Measurements from ENCODE around the gene GDA. TPM values are rescaled to one million over a fixed set of nuclear protein-coding genes. Genes with fewer than 3 reads are reported as not detected.

GDA gene
- total and polyA plus RNA-seq, 2 of the 4 experiments (the other 2 are of a cell fraction) = not detected

DNA sequence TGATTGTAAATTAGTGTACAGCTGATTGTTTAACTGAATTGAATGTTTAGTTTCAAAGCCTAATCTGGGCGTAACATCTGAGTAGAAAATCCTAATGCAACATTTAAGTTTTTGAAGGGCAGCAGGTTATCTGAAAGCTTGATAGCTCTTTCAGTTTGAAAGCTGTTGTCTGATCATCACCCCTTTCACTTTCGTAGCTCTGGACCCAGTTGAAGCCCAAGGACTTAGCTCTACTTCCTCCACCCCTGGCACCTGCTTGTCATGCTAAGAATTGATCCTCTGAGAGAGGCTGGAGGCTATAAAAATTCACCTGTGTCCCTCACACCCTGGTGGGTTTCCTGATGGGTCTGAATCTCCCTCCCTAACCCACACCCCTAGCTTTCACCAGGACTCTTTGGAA is 129.7 kb downstream of the GDA start:
- no peaks in the 10 kb centered on the region for H3K79me1 ChIP-seq (ENCODE audit: low read depth in 1 of 2, low read length in 2 of 2)
- dilution Hi-C loops (cut with HindIII; ENCODE audit: low sequenced_read_pairs, unreplicated experiment) (no loop called here), in situ Hi-C loops (cut with MboI; ENCODE audit: low sequenced_read_pairs) (no loop called here), intact Hi-C loops (cut with micrococcal nuclease) (no loop called here)
- no peak overlapping the region for H3K56ac ChIP-seq (ENCODE audit: extremely low read depth, insufficient read depth, low read length)
- H2AK9ac ChIP-seq (replicated peaks; ENCODE audit: low read depth, low read length, poor library complexity) = no peak overlapping the region
- H3K9me3 ChIP-seq (ENCODE audit: control insufficient read depth, insufficient read depth, low read length) = 0 out of 2 replicates have a peak, but pooled peaks cover 4% of the 10 kb centered on the region
- ChIA-PET CTCF (interaction anchor here (0.9 kb wide), 1 partner anchor 543 kb away, joined by 6 read pairs; no protein-coding TSS in a partner anchor), POLR2A (ENCODE audit: unreplicated experiment) (no interaction called here)
- BruUV-seq (replicated peaks) = no TSS peak
- H3K27me3 ChIP-seq (ENCODE audit: control insufficient read depth, insufficient read depth, low read length) = peaks cover 15% of the 10 kb centered on the region
- no peak overlapping the region for H3K9ac ChIP-seq (ENCODE audit: low read depth, low read length)
- H2AFZ ChIP-seq (replicated peaks; ENCODE audit: low read length, poor library complexity) = no peak overlapping the region
- H2BK15ac ChIP-seq (ENCODE audit: low read depth, low read length) = no peak overlapping the region
- no peak overlapping the region for H2BK120ac ChIP-seq (ENCODE audit: low read depth, low read length)
- no peak overlapping the region for H3K27ac ChIP-seq (ENCODE audit: insufficient read depth, low read length)
- H2AK5ac ChIP-seq (ENCODE audit: low read depth, low read length) = no peak overlapping the region
- no peak overlapping the region for H3K4me3 ChIP-seq (ENCODE audit: insufficient read depth, low read depth, low read length)
- H4K5ac ChIP-seq (ENCODE audit: low read depth, low read length) = no peak overlapping the region
- no peak overlapping the region for H3K4ac ChIP-seq (ENCODE audit: low read depth, low read length)
- no peak overlapping the region for H3K23ac ChIP-seq (ENCODE audit: low read depth, low read length)
- no peaks in the 10 kb centered on the region for H3K4me1 ChIP-seq (ENCODE audit: control insufficient read depth, insufficient read depth, low read length)
- no peak overlapping the region for H3K18ac ChIP-seq (ENCODE audit: low read depth, low read length)
- no peaks in the 10 kb centered on the region for H3K9me1 ChIP-seq (ENCODE audit: insufficient read depth, low read length)
- H4K91ac ChIP-seq (ENCODE audit: insufficient read depth, low read depth, low read length) = no peak overlapping the region
- no peak overlapping the region for H3K4me2 ChIP-seq (ENCODE audit: low read depth, low read length)
- no peak overlapping the region for H2BK5ac ChIP-seq (ENCODE audit: low read depth, low read length, poor library complexity, severe bottlenecking)
- no peaks in the 10 kb centered on the region for H4K20me1 ChIP-seq (ENCODE audit: insufficient read depth, low read length)
- no peak overlapping the region for H4K8ac ChIP-seq (ENCODE audit: low read depth in 2 of 2, low read length in 2 of 2)
- H3K14ac ChIP-seq (replicated peaks; ENCODE audit: low read depth, low read length) = no peak overlapping the region
- no peaks in the 10 kb centered on the region for H3K36me3 ChIP-seq (ENCODE audit: control insufficient read depth, insufficient read depth, low read length)
- WGBS, 2 experiments (ENCODE audit: extremely low coverage in 2 of 2, insufficient read length in 1 of 2) = 80% methylated on average over 1 of the region's 2 CpGs; no CpG with 5 or more reads in 1 of the 2 experiments
- TF ChIP-seq RFX5 (IDR thresholded peaks at IDR 0.05; ENCODE audit: low read depth, low read length) = no peak
- no peak for TF ChIP-seq CHD1 (IDR thresholded peaks at IDR 0.05; ENCODE audit: low read depth, low read length)
- TF ChIP-seq, protein P1, sequence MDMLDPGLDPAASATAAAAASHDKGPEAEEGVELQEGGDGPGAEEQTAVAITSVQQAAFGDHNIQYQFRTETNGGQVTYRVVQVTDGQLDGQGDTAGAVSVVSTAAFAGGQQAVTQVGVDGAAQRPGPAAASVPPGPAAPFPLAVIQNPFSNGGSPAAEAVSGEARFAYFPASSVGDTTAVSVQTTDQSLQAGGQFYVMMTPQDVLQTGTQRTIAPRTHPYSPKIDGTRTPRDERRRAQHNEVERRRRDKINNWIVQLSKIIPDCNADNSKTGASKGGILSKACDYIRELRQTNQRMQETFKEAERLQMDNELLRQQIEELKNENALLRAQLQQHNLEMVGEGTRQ (IDR thresholded peaks at IDR 0.05; ENCODE audit: low read depth, low read length) = no peak
- TF ChIP-seq RAD21 (IDR thresholded peaks at IDR 0.05; ENCODE audit: low read length) = no peak
- TF ChIP-seq, protein P2, sequence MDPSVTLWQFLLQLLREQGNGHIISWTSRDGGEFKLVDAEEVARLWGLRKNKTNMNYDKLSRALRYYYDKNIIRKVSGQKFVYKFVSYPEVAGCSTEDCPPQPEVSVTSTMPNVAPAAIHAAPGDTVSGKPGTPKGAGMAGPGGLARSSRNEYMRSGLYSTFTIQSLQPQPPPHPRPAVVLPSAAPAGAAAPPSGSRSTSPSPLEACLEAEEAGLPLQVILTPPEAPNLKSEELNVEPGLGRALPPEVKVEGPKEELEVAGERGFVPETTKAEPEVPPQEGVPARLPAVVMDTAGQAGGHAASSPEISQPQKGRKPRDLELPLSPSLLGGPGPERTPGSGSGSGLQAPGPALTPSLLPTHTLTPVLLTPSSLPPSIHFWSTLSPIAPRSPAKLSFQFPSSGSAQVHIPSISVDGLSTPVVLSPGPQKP (IDR thresholded peaks at IDR 0.05; ENCODE audit: borderline replicate concordance, low read depth, low read length) = no peak
- TF ChIP-seq RCOR1 (IDR thresholded peaks at IDR 0.05; ENCODE audit: insufficient replicate concordance, low read length) = no peak
- TF ChIP-seq SMC3 (IDR thresholded peaks at IDR 0.05; ENCODE audit: low read depth, low read length) = no peak
- no peak for TF ChIP-seq POLR2A (IDR thresholded peaks at IDR 0.05; ENCODE audit: low read depth, low read length)
- no peak for TF ChIP-seq CEBPB (IDR thresholded peaks at IDR 0.05; ENCODE audit: low read depth, low read length)
- no peak for TF ChIP-seq NFE2L2 (IDR thresholded peaks at IDR 0.05; ENCODE audit: low read depth, low read length)
- no peak for TF ChIP-seq FOS (IDR thresholded peaks at IDR 0.05; ENCODE audit: low read depth, low read length)
- no peak for TF ChIP-seq MAZ (IDR thresholded peaks at IDR 0.05; ENCODE audit: borderline replicate concordance, low read depth, low read length)
- no peak for TF ChIP-seq MAFK (IDR thresholded peaks at IDR 0.05; ENCODE audit: low read depth, low read length)
- ATAC-seq (ENCODE audit: low read depth) = no peak
- no peak overlapping the region for H2BK20ac ChIP-seq (ENCODE audit: low read depth, low read length)
- no peak for DNase-seq
